Stimulated activated naive B cell treated with anti-CD40 and anti-IgM and Interleukin-4, amounts not matched to agents 10 μg/mL and 1 μg/mL and 100 μg/mL, for 72 hours (primary cell): Measurements from ENCODE around the gene NEGR1.

Source experiments
- ATAC-seq, 2 donors: fragments of 150-1000 bp; cut with Tn5 transposase; replicated peaks; 2 replicates each; pipeline ENCODE4 v1.10.0; 2021; ENCODE audit warnings: moderate library complexity in 1 of 2
- DNase-seq: peaks from one replicate; pipeline ENCODE4 v3.0.0; 2021
- H3K27ac Mint-ChIP-seq: one replicate; pipeline ENCODE4 v1.8.0; 2022; ENCODE audit warnings: mild to moderate bottlenecking, mixed read lengths
- H3K27me3 Mint-ChIP-seq, 2 donors: one replicate each; pipeline ENCODE4 v1.8.0; 2022; ENCODE audit warnings: mixed read lengths in 2 of 2
- H3K36me3 Mint-ChIP-seq, 2 donors: one replicate each; pipeline ENCODE4 v1.8.0; 2022; ENCODE audit warnings: mixed read lengths in 2 of 2, mild to moderate bottlenecking in 1 of 2
- H3K4me1 Mint-ChIP-seq, 2 donors: one replicate each; pipeline ENCODE4 v1.8.0; 2022; ENCODE audit warnings: mixed read lengths in 2 of 2, mild to moderate bottlenecking in 1 of 2
- H3K4me3 Mint-ChIP-seq, 2 donors: one replicate each; pipeline ENCODE4 v1.8.0; 2022; ENCODE audit warnings: mild to moderate bottlenecking in 2 of 2, mixed read lengths in 2 of 2, moderate library complexity in 1 of 2
- H3K9me3 Mint-ChIP-seq, 2 donors: one replicate each; pipeline ENCODE4 v1.8.0; 2022; ENCODE audit warnings: mixed read lengths in 2 of 2, mild to moderate bottlenecking in 1 of 2

The NEGR1 gene

DNA sequence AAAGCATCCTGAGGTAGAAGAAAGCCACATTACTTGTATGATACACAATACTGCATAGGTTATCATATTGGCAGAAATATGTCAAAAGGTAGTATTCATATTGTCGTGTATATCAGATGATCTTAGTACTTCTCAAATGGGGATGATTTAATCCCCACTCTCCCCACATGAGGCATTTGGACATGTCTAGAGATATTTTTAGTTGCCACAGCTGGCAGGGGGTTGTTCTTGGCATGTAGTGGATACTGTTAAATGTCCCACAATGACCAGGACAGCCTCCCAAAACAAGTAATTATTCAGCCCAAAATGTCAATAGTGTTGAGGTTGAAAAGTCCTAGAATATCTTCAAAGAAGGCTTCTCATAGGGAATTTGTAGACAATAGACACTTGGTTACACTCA lies 162.8 kb downstream of the NEGR1 start:
- no peaks in the 10 kb centered on the region for H3K9me3 Mint-ChIP-seq
- no peaks in the 10 kb centered on the region for H3K4me1 Mint-ChIP-seq
- no peak for DNase-seq
- H3K36me3 Mint-ChIP-seq = no peaks in the 10 kb centered on the region
- H3K27me3 Mint-ChIP-seq = no peaks in the 10 kb centered on the region
- H3K4me3 Mint-ChIP-seq = no peak overlapping the region
- no peak for ATAC-seq
- no peak overlapping the region for H3K27ac Mint-ChIP-seq

GRCh38 chr1:72117621-72118020 lies 164.7 kb downstream of the NEGR1 start:
- DNase-seq (no peak), ATAC-seq (no peak)
- Mint-ChIP-seq H3K27me3 (no peaks in the 10 kb centered on the region), H3K9me3 (no peaks in the 10 kb centered on the region), H3K4me1 (no peaks in the 10 kb centered on the region), H3K36me3 (no peaks in the 10 kb centered on the region), H3K27ac (no peak overlapping the region), H3K4me3 (no peak overlapping the region)

- DNase-seq (no peak), ATAC-seq (no peak)
- no peak overlapping the region for H3K4me3 Mint-ChIP-seq
- peaks cover 0 to 2% of the 10 kb centered on the region in 2 donors for H3K4me1 Mint-ChIP-seq
- H3K27ac Mint-ChIP-seq = no peak overlapping the region
- no peaks in the 10 kb centered on the region for H3K9me3 Mint-ChIP-seq
- no peaks in the 10 kb centered on the region for H3K27me3 Mint-ChIP-seq
- no peaks in the 10 kb centered on the region for H3K36me3 Mint-ChIP-seq
These were observed 167.0 kb downstream of the NEGR1 start for GRCh38 chr1:72115290-72115689.

DNA sequence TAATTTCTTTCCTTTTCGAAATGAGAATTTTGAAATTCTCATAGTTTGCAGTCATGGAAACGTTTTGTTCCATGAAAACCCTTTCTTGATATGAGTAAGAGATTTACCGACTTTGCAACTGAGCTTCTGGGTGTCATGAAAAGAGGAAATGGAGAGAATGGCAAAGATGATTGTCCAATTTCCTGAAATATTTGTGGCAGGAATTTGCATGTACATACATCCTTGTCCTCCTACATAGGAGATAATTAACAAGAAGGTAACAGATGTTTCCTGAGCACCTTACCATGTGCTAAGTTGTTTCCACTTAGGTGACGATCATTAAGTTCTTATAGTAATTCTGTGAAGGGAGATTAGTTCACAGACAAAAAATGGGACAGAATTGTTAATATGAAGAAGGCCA lies 170.7 kb downstream of the NEGR1 start:
- ATAC-seq (no peak), DNase-seq (no peak)
- H3K4me1 Mint-ChIP-seq = peaks cover 0 to 2% of the 10 kb centered on the region in 2 donors
- no peak overlapping the region for H3K27ac Mint-ChIP-seq
- H3K4me3 Mint-ChIP-seq = no peak overlapping the region
- H3K27me3 Mint-ChIP-seq = no peaks in the 10 kb centered on the region
- H3K9me3 Mint-ChIP-seq = no peaks in the 10 kb centered on the region
- H3K36me3 Mint-ChIP-seq = no peaks in the 10 kb centered on the region

GRCh38 chr1:72109916-72110315 lies 172.4 kb downstream of the NEGR1 start:
- ATAC-seq (no peak), DNase-seq (no peak)
- H3K4me1 Mint-ChIP-seq = peaks cover 0 to 2% of the 10 kb centered on the region in 2 donors
- no peak overlapping the region for H3K4me3 Mint-ChIP-seq
- H3K27me3 Mint-ChIP-seq = no peaks in the 10 kb centered on the region
- no peak overlapping the region for H3K27ac Mint-ChIP-seq
- no peaks in the 10 kb centered on the region for H3K9me3 Mint-ChIP-seq
- H3K36me3 Mint-ChIP-seq = no peaks in the 10 kb centered on the region

DNA sequence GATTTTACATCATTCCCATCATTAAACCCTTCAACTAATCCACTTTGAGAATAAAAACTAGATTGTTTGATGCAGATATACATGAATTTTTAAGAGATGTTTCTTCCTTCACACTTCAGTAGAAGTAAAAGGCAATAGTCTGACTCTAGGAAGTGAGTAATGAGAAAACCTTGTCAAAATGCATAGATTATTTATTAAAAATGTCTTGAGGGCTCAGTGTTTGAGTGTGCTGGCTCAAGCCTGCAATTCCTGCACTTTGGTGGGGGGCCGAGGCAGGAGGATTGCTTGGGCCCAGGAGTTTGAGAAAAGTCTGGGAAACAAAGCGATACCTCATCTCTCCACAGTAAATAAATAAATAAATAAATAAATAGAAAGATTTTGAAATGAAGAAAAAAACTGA lies 177.1 kb downstream of the NEGR1 start:
- Mint-ChIP-seq H3K27ac (no peak overlapping the region), H3K27me3 (no peaks in the 10 kb centered on the region), H3K36me3 (no peaks in the 10 kb centered on the region), H3K9me3 (no peaks in the 10 kb centered on the region), H3K4me1 (no peaks in the 10 kb centered on the region), H3K4me3 (no peak overlapping the region)
- no peak for DNase-seq
- no peak for ATAC-seq

DNA sequence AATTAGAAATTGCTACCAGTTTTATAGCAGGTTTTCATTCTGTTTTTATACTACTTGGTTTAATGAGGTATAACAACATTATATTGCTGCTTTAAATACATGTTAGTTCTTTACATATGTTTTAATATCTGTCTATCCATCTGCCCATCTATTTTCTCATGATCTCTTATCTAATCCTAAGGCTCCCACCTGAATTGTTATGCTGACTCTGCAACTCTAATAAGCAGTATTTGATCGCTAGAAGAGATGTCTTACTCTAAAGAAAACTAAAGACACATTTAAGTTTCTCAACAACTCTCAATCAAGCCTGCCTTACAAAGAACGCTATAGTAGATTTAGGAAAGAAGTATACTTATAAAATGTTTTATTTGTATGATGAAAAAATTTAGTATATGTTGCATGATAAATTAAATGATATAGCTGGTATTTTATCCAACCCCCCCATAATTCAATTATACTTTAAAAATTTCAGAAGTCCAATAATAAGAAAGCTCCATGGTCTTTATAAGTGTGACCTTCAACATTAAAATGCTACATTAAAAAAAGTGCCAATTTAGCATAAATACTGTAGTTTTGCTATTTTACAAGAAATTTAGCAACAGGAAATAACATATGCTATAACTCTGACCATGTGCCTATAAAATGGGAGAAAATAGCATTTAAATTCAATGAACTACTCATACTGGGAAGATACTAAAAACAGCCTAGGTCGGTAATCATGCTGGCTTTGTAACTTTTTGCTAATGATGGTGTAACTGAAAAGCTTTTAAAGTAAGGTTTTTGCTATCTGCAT lies 180.3 kb downstream of the NEGR1 start:
- Mint-ChIP-seq H3K27me3 (no peaks in the 10 kb centered on the region), H3K36me3 (no peaks in the 10 kb centered on the region), H3K9me3 (no peaks in the 10 kb centered on the region), H3K4me1 (no peaks in the 10 kb centered on the region), H3K27ac (no peak overlapping the region), H3K4me3 (no peak overlapping the region)
- ATAC-seq (no peak), DNase-seq (no peak)

GRCh38 chr1:72100771-72101170 lies 181.6 kb downstream of the NEGR1 start:
- H3K36me3 Mint-ChIP-seq = no peaks in the 10 kb centered on the region
- H3K4me1 Mint-ChIP-seq = no peaks in the 10 kb centered on the region
- no peak overlapping the region for H3K4me3 Mint-ChIP-seq
- ATAC-seq (no peak), DNase-seq (no peak)
- no peaks in the 10 kb centered on the region for H3K27me3 Mint-ChIP-seq
- H3K27ac Mint-ChIP-seq = no peak overlapping the region
- H3K9me3 Mint-ChIP-seq = no peaks in the 10 kb centered on the region

DNA sequence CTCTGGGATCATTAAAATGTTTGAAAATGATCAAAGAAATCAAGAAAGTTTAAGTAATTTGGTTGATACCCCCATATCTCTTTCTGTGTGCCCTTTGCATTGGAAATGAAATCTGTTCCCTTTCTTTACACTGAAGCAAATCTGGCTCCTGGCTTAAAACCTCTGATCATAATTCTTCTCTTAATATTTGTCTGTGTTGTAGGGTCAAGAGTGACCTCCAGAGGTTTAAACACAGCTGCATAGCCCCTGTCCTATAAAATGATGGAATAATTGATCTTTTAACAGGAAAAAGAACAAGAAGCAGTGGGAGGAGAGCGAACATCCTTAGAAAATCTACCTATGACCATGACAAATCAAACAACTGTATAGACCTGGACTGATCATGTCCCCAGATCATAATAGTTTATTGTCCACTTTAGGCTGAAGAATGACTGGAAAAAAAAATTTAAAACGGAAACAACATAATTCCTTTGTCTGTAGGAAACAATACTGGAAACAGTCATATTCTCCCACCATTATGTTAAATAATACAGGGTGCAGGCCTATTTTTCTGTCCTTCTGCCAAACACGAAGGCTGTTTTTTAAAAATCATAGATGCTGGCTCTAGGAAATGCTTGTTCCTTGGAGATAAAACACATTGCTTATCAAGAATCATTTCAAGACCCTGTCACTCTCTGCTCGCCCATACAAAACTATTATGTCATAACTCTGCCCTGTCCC lies 184.3 kb downstream of the NEGR1 start:
- DNase-seq (no peak), ATAC-seq (no peak)
- no peaks in the 10 kb centered on the region for H3K36me3 Mint-ChIP-seq
- no peak overlapping the region for H3K27ac Mint-ChIP-seq
- H3K9me3 Mint-ChIP-seq = no peaks in the 10 kb centered on the region
- no peaks in the 10 kb centered on the region for H3K4me1 Mint-ChIP-seq
- no peak overlapping the region for H3K4me3 Mint-ChIP-seq
- H3K27me3 Mint-ChIP-seq = no peaks in the 10 kb centered on the region

- Mint-ChIP-seq H3K4me1 (no peaks in the 10 kb centered on the region), H3K27ac (no peak overlapping the region), H3K27me3 (no peaks in the 10 kb centered on the region), H3K36me3 (no peaks in the 10 kb centered on the region), H3K9me3 (no peaks in the 10 kb centered on the region), H3K4me3 (no peak overlapping the region)
- ATAC-seq (no peak), DNase-seq (no peak)
These were observed 188.1 kb downstream of the NEGR1 start for GRCh38 chr1:72094209-72094608.

- ATAC-seq = no peak
- H3K27me3 Mint-ChIP-seq = no peaks in the 10 kb centered on the region
- no peaks in the 10 kb centered on the region for H3K9me3 Mint-ChIP-seq
- no peak for DNase-seq
- H3K4me3 Mint-ChIP-seq = no peak overlapping the region
- H3K4me1 Mint-ChIP-seq = no peaks in the 10 kb centered on the region
- no peak overlapping the region for H3K27ac Mint-ChIP-seq
- no peaks in the 10 kb centered on the region for H3K36me3 Mint-ChIP-seq
These were observed 195.9 kb downstream of the NEGR1 start for GRCh38 chr1:72086394-72086793.

DNA sequence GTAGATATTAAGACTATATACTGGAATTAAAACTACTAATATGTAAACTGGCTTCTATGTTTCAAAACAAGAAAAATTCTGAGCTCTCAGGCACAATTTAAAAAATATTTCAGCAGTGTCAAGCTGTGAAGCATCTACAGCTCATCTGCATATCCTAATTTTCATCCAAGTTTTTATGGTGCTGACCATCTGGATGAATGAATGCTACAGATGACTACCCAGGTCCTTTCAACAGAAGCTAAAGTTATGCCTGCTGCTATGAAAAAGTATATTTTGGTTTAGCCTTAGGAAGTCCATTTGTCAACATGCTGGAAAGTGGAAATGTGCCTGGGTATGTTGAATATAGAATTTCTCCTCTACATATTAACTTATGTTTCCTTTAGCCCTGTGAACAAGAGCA lies 206.9 kb downstream of the NEGR1 start:
- Mint-ChIP-seq H3K27ac (no peak overlapping the region), H3K4me1 (no peaks in the 10 kb centered on the region), H3K9me3 (peaks cover 0 to 2% of the 10 kb centered on the region in 2 donors), H3K4me3 (no peak overlapping the region), H3K36me3 (no peaks in the 10 kb centered on the region), H3K27me3 (no peaks in the 10 kb centered on the region)
- no peak for ATAC-seq
- DNase-seq = no peak

GRCh38 chr1:72066431-72066830 lies 215.9 kb downstream of the NEGR1 start:
- H3K4me3 Mint-ChIP-seq = no peak overlapping the region
- DNase-seq (no peak), ATAC-seq (no peak)
- H3K9me3 Mint-ChIP-seq = no peaks in the 10 kb centered on the region
- H3K27ac Mint-ChIP-seq = no peak overlapping the region
- no peaks in the 10 kb centered on the region for H3K27me3 Mint-ChIP-seq
- H3K4me1 Mint-ChIP-seq = no peaks in the 10 kb centered on the region
- no peaks in the 10 kb centered on the region for H3K36me3 Mint-ChIP-seq

DNA sequence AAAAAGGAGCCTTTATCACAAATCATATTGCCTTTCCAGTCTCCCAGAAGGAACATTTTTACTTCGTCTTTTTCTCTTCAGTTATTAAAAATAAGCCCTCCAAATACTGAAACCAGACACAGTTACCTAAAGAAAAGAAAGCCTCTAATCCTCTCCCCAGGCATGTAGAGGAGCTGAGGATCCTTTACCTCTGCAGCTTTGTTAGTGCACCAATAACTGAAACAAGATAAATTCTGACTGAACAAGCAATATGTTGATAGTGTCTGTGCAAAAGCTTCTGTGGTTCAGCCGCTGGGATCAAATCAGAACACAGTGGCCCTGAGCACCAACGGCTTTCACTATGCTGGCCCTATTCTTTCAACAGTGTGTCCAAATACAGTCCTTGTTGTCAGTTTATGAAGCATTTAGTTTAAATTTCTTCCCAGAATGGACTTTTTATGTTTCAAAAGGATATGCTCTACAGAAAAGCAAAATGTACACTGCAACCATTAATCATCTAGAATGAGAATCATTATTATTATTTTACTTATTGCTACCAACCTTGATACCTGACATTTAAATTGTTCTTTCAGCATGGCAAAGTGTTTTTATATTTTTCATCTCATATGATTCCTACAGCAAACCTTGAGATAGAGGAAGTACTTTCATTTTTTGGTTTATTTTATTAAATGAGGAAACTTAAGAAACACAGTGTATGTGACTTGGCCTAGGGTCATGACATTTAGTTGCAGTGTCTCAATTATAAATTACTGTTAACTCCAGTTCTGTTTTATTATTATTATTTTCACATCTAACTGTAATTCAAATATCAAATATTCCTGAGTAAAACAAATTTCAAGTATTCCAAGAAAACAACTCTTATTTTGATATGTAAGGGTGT lies 217.9 kb downstream of the NEGR1 start:
- no peak for ATAC-seq
- H3K27ac Mint-ChIP-seq = no peak overlapping the region
- no peaks in the 10 kb centered on the region for H3K27me3 Mint-ChIP-seq
- no peaks in the 10 kb centered on the region for H3K36me3 Mint-ChIP-seq
- no peaks in the 10 kb centered on the region for H3K9me3 Mint-ChIP-seq
- H3K4me3 Mint-ChIP-seq = no peak overlapping the region
- no peaks in the 10 kb centered on the region for H3K4me1 Mint-ChIP-seq
- no peak for DNase-seq
